ENCODE measurements around the gene TRMT1L. TPM values are rescaled to one million over a fixed set of nuclear protein-coding genes. Genes with fewer than 3 reads are reported as not detected.

Gene TRMT1L
- total RNA-seq, 2 experiments from 2014 or later: 15.0 to 25.7 TPM

- H3K4me3 ChIP-seq (ENCODE audit: low read depth, low read length, poor library complexity, severe bottlenecking): no peak overlapping the region
- BruUV-seq (replicated peaks): no TSS peak
- H3K4me2 ChIP-seq (ENCODE audit: low read length): no peak overlapping the region
- DNase-seq (ENCODE audit: low spot score): no peak
- H3K27ac ChIP-seq (ENCODE audit: low read depth, low read length, poor library complexity, severe bottlenecking): no peak overlapping the region
- intact Hi-C loops (cut with micrococcal nuclease; ENCODE audit: unreplicated experiment): loop anchor here (10.0 kb wide), 1 partner anchor 1097 kb away; the partner anchor contains the start of gene TSEN15
- no peaks in the 10 kb centered on the region for H4K20me1 ChIP-seq (ENCODE audit: insufficient read depth, low read length)
- H3K36me3 ChIP-seq (ENCODE audit: insufficient read depth, low read length): peaks cover 32% of the 10 kb centered on the region
- CTCF ChIA-PET (ENCODE audit: unreplicated experiment): no interaction called here
- POLR2A ChIA-PET: interaction anchor here (0.7 to 1.0 kb wide), 2 partner anchors 12 to 17 kb away, joined by 3 read pairs; no protein-coding TSS in a partner anchor
- H3K9me2 ChIP-seq (ENCODE audit: insufficient read depth, low read length): no peaks in the 10 kb centered on the region
- no peaks in the 10 kb centered on the region for H3K9me3 ChIP-seq (ENCODE audit: low read length)
- H2AFZ ChIP-seq (ENCODE audit: low read length): no peak overlapping the region
- peaks cover 13% of the 10 kb centered on the region for H3K4me1 ChIP-seq (ENCODE audit: insufficient read depth, low read length, poor library complexity, severe bottlenecking)
- TF ChIP-seq CTCF (conservative IDR thresholded peaks at IDR 0.05; ENCODE audit: low read length): no peak
- TF ChIP-seq EZH2phosphoT487 (IDR thresholded peaks at IDR 0.05; ENCODE audit: borderline replicate concordance, low read depth, low read length): no peak
- peaks cover 12% of the 10 kb centered on the region for H3K79me2 ChIP-seq (ENCODE audit: insufficient read depth, low read depth, low read length)
Observed at GRCh38 chr1:185152187-185152767, 4.5 kb downstream of the TRMT1L start.

DNA sequence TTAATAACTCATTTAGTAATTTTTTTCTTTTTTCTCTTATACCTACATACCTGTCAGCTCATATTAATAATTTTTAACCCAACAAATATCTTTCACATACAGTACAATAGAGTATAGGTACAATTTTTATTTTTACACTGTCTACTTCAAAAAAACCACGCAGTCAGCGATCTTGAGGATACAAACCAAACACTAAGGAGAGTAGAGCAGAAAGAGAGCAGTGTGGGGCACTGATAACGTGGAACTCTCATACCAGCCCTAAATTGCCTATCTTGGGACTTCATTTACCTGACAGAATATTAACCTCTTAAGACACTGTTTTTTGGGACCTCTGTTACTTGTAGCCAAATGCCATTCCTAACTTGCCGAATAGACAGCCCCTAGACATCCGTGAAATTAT lies 5.5 kb downstream of the TRMT1L start:
- no peak overlapping the region for H2AFZ ChIP-seq (ENCODE audit: low read length)
- peaks cover 13% of the 10 kb centered on the region for H3K4me1 ChIP-seq (ENCODE audit: insufficient read depth, low read length, poor library complexity, severe bottlenecking)
- ChIA-PET POLR2A (interaction anchor here (0.6 kb wide), 3 partner anchors 19 to 648 kb away, joined by 3 read pairs; no protein-coding TSS in a partner anchor), CTCF (ENCODE audit: unreplicated experiment) (no interaction called here)
- no TSS peak for BruUV-seq (replicated peaks)
- no peaks in the 10 kb centered on the region for H3K9me3 ChIP-seq (ENCODE audit: low read length)
- H4K20me1 ChIP-seq (ENCODE audit: insufficient read depth, low read length): no peaks in the 10 kb centered on the region
- peaks cover 11% of the 10 kb centered on the region for H3K79me2 ChIP-seq (ENCODE audit: insufficient read depth, low read depth, low read length)
- intact Hi-C loops (cut with micrococcal nuclease; ENCODE audit: unreplicated experiment): loop anchor here (10.0 kb wide), 1 partner anchor 1096 kb away; the partner anchor contains the start of gene TSEN15
- H3K36me3 ChIP-seq (ENCODE audit: insufficient read depth, low read length): peaks cover 40% of the 10 kb centered on the region
- H3K4me3 ChIP-seq (ENCODE audit: low read depth, low read length, poor library complexity, severe bottlenecking): no peak overlapping the region
- TF ChIP-seq CTCF (conservative IDR thresholded peaks at IDR 0.05; ENCODE audit: low read length): no peak
- no peak for TF ChIP-seq EZH2phosphoT487 (IDR thresholded peaks at IDR 0.05; ENCODE audit: borderline replicate concordance, low read depth, low read length)
- DNase-seq (ENCODE audit: low spot score): no peak
- no peak overlapping the region for H3K27ac ChIP-seq (ENCODE audit: low read depth, low read length, poor library complexity, severe bottlenecking)
- H3K9me2 ChIP-seq (ENCODE audit: insufficient read depth, low read length): no peaks in the 10 kb centered on the region
- no peak overlapping the region for H3K4me2 ChIP-seq (ENCODE audit: low read length)

GRCh38 chr1:185144233-185144632 lies 12.5 kb downstream of the TRMT1L start:
- POLR2A ChIA-PET: interaction anchor here (1.1 kb wide), 1 partner anchor 86 kb away, joined by 3 read pairs; no protein-coding TSS in a partner anchor
- Histone ChIP-seq H3K36me3 (ENCODE audit: insufficient read depth, low read length) (peaks cover 55% of the 10 kb centered on the region), H3K9me2 (ENCODE audit: insufficient read depth, low read length) (no peaks in the 10 kb centered on the region), H3K9me3 (ENCODE audit: low read length) (no peaks in the 10 kb centered on the region), H3K4me1 (ENCODE audit: insufficient read depth, low read length, poor library complexity, severe bottlenecking) (no peaks in the 10 kb centered on the region), H3K27ac (ENCODE audit: low read depth, low read length, poor library complexity, severe bottlenecking) (no peak overlapping the region), H3K4me3 (ENCODE audit: low read depth, low read length, poor library complexity, severe bottlenecking) (no peak overlapping the region), H4K20me1 (ENCODE audit: insufficient read depth, low read length) (no peaks in the 10 kb centered on the region), H3K4me2 (ENCODE audit: low read length) (no peak overlapping the region), H3K79me2 (ENCODE audit: insufficient read depth, low read depth, low read length) (no peaks in the 10 kb centered on the region), H2AFZ (ENCODE audit: low read length) (no peak overlapping the region)
- no peak for TF ChIP-seq EZH2phosphoT487 (IDR thresholded peaks at IDR 0.05; ENCODE audit: borderline replicate concordance, low read depth, low read length)
- no peak for TF ChIP-seq CTCF (conservative IDR thresholded peaks at IDR 0.05; ENCODE audit: low read length)
- intact Hi-C loops (cut with micrococcal nuclease; ENCODE audit: unreplicated experiment): no loop called here
- BruUV-seq (replicated peaks): no TSS peak
- CTCF ChIA-PET (ENCODE audit: unreplicated experiment): no interaction called here
- no peak for DNase-seq (ENCODE audit: low spot score)

All from OCI-LY7 (cell line).